ENCODE data around the gene TMEM91. TPM values are rescaled to one million over a fixed set of nuclear protein-coding genes. Genes with fewer than 3 reads are reported as not detected.
"Not testable (repeated sequence)": the region's sequence is repeated elsewhere in the genome, so short reads cannot be mapped to it uniquely, and the experiment has no call there.

Gene TMEM91
- total RNA-seq, 1 donor from 2014 or later = 4.5 TPM

GRCh38 chr19:41405776-41406175 lies 29.4 kb downstream of the TMEM91 start:
- Histone ChIP-seq H3K27ac (no peak overlapping the region), H3K79me2 (ENCODE audit: low read depth) (no peaks in the 10 kb centered on the region), H3K9ac (no peak overlapping the region), H3K4me3 (no peak overlapping the region), H2AFZ (replicated peaks) (no peak overlapping the region), H3K9me3 (ENCODE audit: low read depth) (no peaks in the 10 kb centered on the region), H3K36me3 (no peaks in the 10 kb centered on the region), H3K4me2 (no peak overlapping the region), H3F3A (ENCODE audit: low read depth) (peaks cover 7% of the 10 kb centered on the region), H4K20me1 (ENCODE audit: low read depth) (peaks cover 29% of the 10 kb centered on the region), H3K27me3 (no peaks in the 10 kb centered on the region), H3K4me1 (no peaks in the 10 kb centered on the region)
- H3K27me3 Mint-ChIP-seq (ENCODE audit: insufficient read depth, low read depth) = peaks cover 2% of the 10 kb centered on the region
- TF ChIP-seq EZH2phosphoT487 (IDR thresholded peaks at IDR 0.05) (no peak), CTCF (IDR thresholded peaks at IDR 0.05) (no peak), EZH2 (IDR thresholded peaks at IDR 0.05) (no peak)
- H3K9me3 Mint-ChIP-seq = no peaks in the 10 kb centered on the region
- DNase-seq (ENCODE audit: low spot score) = no peak
- no peak overlapping the region for H3K4me3 Mint-ChIP-seq
- H3K4me1 Mint-ChIP-seq = peaks cover 13% of the 10 kb centered on the region
- H3K27ac Mint-ChIP-seq = no peak overlapping the region
- H3K36me3 Mint-ChIP-seq = peaks cover 4% of the 10 kb centered on the region

- Histone ChIP-seq H3K4me1 (no peaks in the 10 kb centered on the region), H3K4me3 (no peak overlapping the region), H2AFZ (replicated peaks) (no peak overlapping the region), H3K27ac (peak overlapping the region; percentile 42), H3K9me3 (ENCODE audit: low read depth) (no peaks in the 10 kb centered on the region), H3K27me3 (no peaks in the 10 kb centered on the region), H3K9ac (peak overlapping the region; percentile 10), H3K36me3 (no peaks in the 10 kb centered on the region), H3K79me2 (ENCODE audit: low read depth) (no peaks in the 10 kb centered on the region), H4K20me1 (ENCODE audit: low read depth) (peaks cover 24% of the 10 kb centered on the region), H3K4me2 (no peak overlapping the region), H3F3A (ENCODE audit: low read depth) (peaks cover 7% of the 10 kb centered on the region)
- TF ChIP-seq EZH2 (IDR thresholded peaks at IDR 0.05) = no peak
- TF ChIP-seq CTCF (IDR thresholded peaks at IDR 0.05) = no peak
- no peak for TF ChIP-seq EZH2phosphoT487 (IDR thresholded peaks at IDR 0.05)
- H3K27me3 Mint-ChIP-seq (ENCODE audit: insufficient read depth, low read depth) = peaks cover 2% of the 10 kb centered on the region
- no peaks in the 10 kb centered on the region for H3K9me3 Mint-ChIP-seq
- H3K4me3 Mint-ChIP-seq = no peak overlapping the region
- H3K36me3 Mint-ChIP-seq = peaks cover 4% of the 10 kb centered on the region
- peaks cover 13% of the 10 kb centered on the region for H3K4me1 Mint-ChIP-seq
- peak overlapping the region; percentile 88 for H3K27ac Mint-ChIP-seq
- DNase-seq (ENCODE audit: low spot score) = peak; percentile 48
Measured at GRCh38 chr19:41407271-41407670, 30.9 kb downstream of the TMEM91 start.

- Mint-ChIP-seq H3K4me3 (no peak overlapping the region), H3K27ac (no peak overlapping the region), H3K36me3 (peaks cover 4% of the 10 kb centered on the region), H3K4me1 (peaks cover 13% of the 10 kb centered on the region), H3K9me3 (no peaks in the 10 kb centered on the region), H3K27me3 (ENCODE audit: insufficient read depth, low read depth) (peaks cover 2% of the 10 kb centered on the region)
- no peak for TF ChIP-seq CTCF (IDR thresholded peaks at IDR 0.05)
- no peak for TF ChIP-seq EZH2phosphoT487 (IDR thresholded peaks at IDR 0.05)
- TF ChIP-seq EZH2 (IDR thresholded peaks at IDR 0.05) = no peak
- H3K4me1 ChIP-seq = no peaks in the 10 kb centered on the region
- no peak overlapping the region for H3K27ac ChIP-seq
- H3K79me2 ChIP-seq (ENCODE audit: low read depth) = no peaks in the 10 kb centered on the region
- H3K9me3 ChIP-seq (ENCODE audit: low read depth) = no peaks in the 10 kb centered on the region
- H3F3A ChIP-seq (ENCODE audit: low read depth) = peaks cover 7% of the 10 kb centered on the region
- DNase-seq (ENCODE audit: low spot score) = no peak
- H3K4me3 ChIP-seq = no peak overlapping the region
- no peak overlapping the region for H3K9ac ChIP-seq
- no peak overlapping the region for H3K4me2 ChIP-seq
- no peaks in the 10 kb centered on the region for H3K27me3 ChIP-seq
- H4K20me1 ChIP-seq (ENCODE audit: low read depth) = peaks cover 24% of the 10 kb centered on the region
- H3K36me3 ChIP-seq = no peaks in the 10 kb centered on the region
- no peak overlapping the region for H2AFZ ChIP-seq (replicated peaks)
Measured at GRCh38 chr19:41408256-41408655, 31.9 kb downstream of the TMEM91 start.

- not testable (repeated sequence) for H3K4me1 ChIP-seq; H3K4me3 ChIP-seq; H3F3A ChIP-seq (ENCODE audit: low read depth); H3K36me3 Mint-ChIP-seq; H3K27ac ChIP-seq; DNase-seq (ENCODE audit: low spot score); H3K9ac ChIP-seq; H3K4me2 ChIP-seq; H2AFZ ChIP-seq (replicated peaks); H3K27ac Mint-ChIP-seq; H3K4me3 Mint-ChIP-seq; H3K27me3 Mint-ChIP-seq (ENCODE audit: insufficient read depth, low read depth); H3K9me3 Mint-ChIP-seq; H3K36me3 ChIP-seq; H3K27me3 ChIP-seq; H3K9me3 ChIP-seq (ENCODE audit: low read depth); H3K79me2 ChIP-seq (ENCODE audit: low read depth)
- H3K4me1 Mint-ChIP-seq = peaks cover 13% of the 10 kb centered on the region
- H4K20me1 ChIP-seq (ENCODE audit: low read depth) = peaks cover 24% of the 10 kb centered on the region
Measured at GRCh38 chr19:41408846-41409245, 32.5 kb downstream of the TMEM91 start.

All from neural progenitor cell (in vitro differentiated cells).